Measurements from ENCODE around the gene NDUFV1. TPM values are rescaled to one million over a fixed set of nuclear protein-coding genes. Genes with fewer than 3 reads are reported as not detected.

The NDUFV1 gene
- total and polyA plus RNA-seq, 7 donors = 152 to 286 (median 217) TPM

GRCh38 chr11:67606093-67606491, 644 bp upstream of the NDUFV1 start:
- whole genome bisulfite sequencing, 2 donors = 30 to 49% methylated on average over 17 of the region's 17 CpGs
- Histone ChIP-seq H3K4me3 (peak overlapping the region; percentile 86 to 100 (median 94)), H3K27me3 (no peaks in the 10 kb centered on the region), H3K27ac (peak overlapping the region; percentile 85 to 94 (median 88)), H3K36me3 (peaks cover 13 to 30% (median 14%) of the 10 kb centered on the region in 4 donors), H3K4me1 (peaks cover 0 to 20% (median 19%) of the 10 kb centered on the region in 4 donors), H3K9me3 (no peaks in the 10 kb centered on the region)
- DNase-seq = peak; percentile 67
- intact Hi-C loops (cut with DNase I) = loop anchor here (1.0 to 2.0 kb wide), 3 partner anchors 22 to 34 kb away; no protein-coding TSS in a partner anchor
- TF ChIP-seq EP300 (IDR thresholded peaks at IDR 0.05) (no peak), POLR2AphosphoS5 (IDR thresholded peaks at IDR 0.05) (no peak), POLR2A (IDR thresholded peaks at IDR 0.05) (no peak)
- TF ChIP-seq, protein P1, sequence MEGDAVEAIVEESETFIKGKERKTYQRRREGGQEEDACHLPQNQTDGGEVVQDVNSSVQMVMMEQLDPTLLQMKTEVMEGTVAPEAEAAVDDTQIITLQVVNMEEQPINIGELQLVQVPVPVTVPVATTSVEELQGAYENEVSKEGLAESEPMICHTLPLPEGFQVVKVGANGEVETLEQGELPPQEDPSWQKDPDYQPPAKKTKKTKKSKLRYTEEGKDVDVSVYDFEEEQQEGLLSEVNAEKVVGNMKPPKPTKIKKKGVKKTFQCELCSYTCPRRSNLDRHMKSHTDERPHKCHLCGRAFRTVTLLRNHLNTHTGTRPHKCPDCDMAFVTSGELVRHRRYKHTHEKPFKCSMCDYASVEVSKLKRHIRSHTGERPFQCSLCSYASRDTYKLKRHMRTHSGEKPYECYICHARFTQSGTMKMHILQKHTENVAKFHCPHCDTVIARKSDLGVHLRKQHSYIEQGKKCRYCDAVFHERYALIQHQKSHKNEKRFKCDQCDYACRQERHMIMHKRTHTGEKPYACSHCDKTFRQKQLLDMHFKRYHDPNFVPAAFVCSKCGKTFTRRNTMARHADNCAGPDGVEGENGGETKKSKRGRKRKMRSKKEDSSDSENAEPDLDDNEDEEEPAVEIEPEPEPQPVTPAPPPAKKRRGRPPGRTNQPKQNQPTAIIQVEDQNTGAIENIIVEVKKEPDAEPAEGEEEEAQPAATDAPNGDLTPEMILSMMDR (IDR thresholded peaks at IDR 0.05) = no peak

GRCh38 chr11:67607507-67607906, 771 bp downstream of the NDUFV1 start:
- DNase-seq = no peak
- Histone ChIP-seq H3K4me1 (peaks cover 0 to 20% (median 19%) of the 10 kb centered on the region in 4 donors), H3K27me3 (no peaks in the 10 kb centered on the region), H3K9me3 (no peaks in the 10 kb centered on the region), H3K36me3 (peaks cover 17 to 44% (median 28%) of the 10 kb centered on the region in 4 donors), H3K4me3 (peak overlapping the region; percentile 86 to 100 (median 94)), H3K27ac (peak overlapping the region in 3 of 4 donors; percentile 88 to 94 (median 88))
- TF ChIP-seq POLR2AphosphoS5 (IDR thresholded peaks at IDR 0.05) = no peak
- TF ChIP-seq EP300 (IDR thresholded peaks at IDR 0.05) = no peak
- no peak for TF ChIP-seq POLR2A (IDR thresholded peaks at IDR 0.05)
- TF ChIP-seq, protein P1 (IDR thresholded peaks at IDR 0.05) = no peak
- intact Hi-C loops (cut with DNase I) = loop anchor here (2.0 kb wide), 1 partner anchor 23 kb away; no protein-coding TSS in a partner anchor
- WGBS, 2 donors = 15 to 48% methylated on average over 9 of the region's 9 CpGs

- intact Hi-C loops (cut with DNase I) = no loop called here
- TF ChIP-seq EP300 (IDR thresholded peaks at IDR 0.05) (no peak), POLR2AphosphoS5 (IDR thresholded peaks at IDR 0.05) (no peak), POLR2A (IDR thresholded peaks at IDR 0.05) (no peak)
- TF ChIP-seq, protein P1 (IDR thresholded peaks at IDR 0.05) = no peak
- 94 to 96% methylated on average over 8 of the region's 8 CpGs for whole genome bisulfite sequencing, 2 donors
- Histone ChIP-seq H3K36me3 (peaks cover 20 to 53% (median 30%) of the 10 kb centered on the region in 4 donors), H3K9me3 (no peaks in the 10 kb centered on the region), H3K4me3 (no peak overlapping the region), H3K27ac (no peak overlapping the region), H3K27me3 (no peaks in the 10 kb centered on the region), H3K4me1 (peaks cover 0 to 20% (median 19%) of the 10 kb centered on the region in 4 donors)
- DNase-seq = no peak
Measured at GRCh38 chr11:67608486-67608885, 1.8 kb downstream of the NDUFV1 start.

GRCh38 chr11:67609316-67609715, 2.6 kb downstream of the NDUFV1 start:
- Histone ChIP-seq H3K4me3 (no peak overlapping the region), H3K9me3 (no peaks in the 10 kb centered on the region), H3K27ac (no peak overlapping the region), H3K36me3 (peaks cover 20 to 53% (median 30%) of the 10 kb centered on the region in 4 donors), H3K27me3 (peaks cover 0 to 2% (median under 1%) of the 10 kb centered on the region in 3 donors), H3K4me1 (peaks cover 0 to 28% (median 27%) of the 10 kb centered on the region in 4 donors)
- no peak for TF ChIP-seq POLR2AphosphoS5 (IDR thresholded peaks at IDR 0.05)
- TF ChIP-seq EP300 (IDR thresholded peaks at IDR 0.05) = no peak
- TF ChIP-seq POLR2A (IDR thresholded peaks at IDR 0.05) = no peak
- TF ChIP-seq, protein P1 (IDR thresholded peaks at IDR 0.05) = no peak
- intact Hi-C loops (cut with DNase I) = no loop called here
- WGBS, 2 donors = 92 to 93% methylated on average over 10 of the region's 10 CpGs
- DNase-seq = no peak

Data from sigmoid colon (tissue), 7 donors.